Measurements from ENCODE around the gene OR10A2. TPM values are rescaled to one million over a fixed set of nuclear protein-coding genes. Genes with fewer than 3 reads are reported as not detected.

OR10A2 gene
- total RNA-seq, 1 experiment from 2014 or later, result not detected

DNA sequence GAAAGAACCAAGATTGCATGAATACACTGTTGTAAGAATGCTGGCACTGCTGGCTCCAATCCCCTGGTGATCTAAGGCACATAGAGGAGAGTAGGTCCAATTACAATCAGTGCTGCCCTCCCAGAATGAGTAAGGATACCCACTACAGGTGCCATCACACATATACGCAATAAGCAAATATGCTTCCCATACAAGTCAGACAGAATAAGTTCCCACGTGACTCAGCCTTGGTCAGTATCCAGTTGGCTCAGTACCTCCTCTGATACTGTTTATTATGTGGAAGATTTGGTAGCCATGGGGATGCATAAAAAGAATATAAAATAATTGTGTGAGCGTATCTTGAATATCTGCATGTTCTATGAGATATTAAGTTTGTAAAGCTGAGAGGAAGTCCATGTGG lies 49.1 kb downstream of the OR10A2 start:
- TF ChIP-seq CBFB (CRISPR knock-in tag; IDR thresholded peaks at IDR 0.05; ENCODE audit: low read depth) (no peak), ZMAT4 (CRISPR knock-in tag; IDR thresholded peaks at IDR 0.05) (no peak), E2F4 (CRISPR knock-in tag; IDR thresholded peaks at IDR 0.05; ENCODE audit: borderline replicate concordance, low read depth) (no peak), ELF4 (CRISPR knock-in tag; IDR thresholded peaks at IDR 0.05; ENCODE audit: low read depth) (no peak), GRHL2 (CRISPR knock-in tag; IDR thresholded peaks at IDR 0.05; ENCODE audit: insufficient replicate concordance, severe bottlenecking) (no peak), ZNF671 (CRISPR knock-in tag; IDR thresholded peaks at IDR 0.05) (no peak), ETV6 (CRISPR knock-in tag; IDR thresholded peaks at IDR 0.05) (no peak), NFATC4 (CRISPR knock-in tag; IDR thresholded peaks at IDR 0.05) (no peak)
- TF ChIP-seq, protein P1, sequence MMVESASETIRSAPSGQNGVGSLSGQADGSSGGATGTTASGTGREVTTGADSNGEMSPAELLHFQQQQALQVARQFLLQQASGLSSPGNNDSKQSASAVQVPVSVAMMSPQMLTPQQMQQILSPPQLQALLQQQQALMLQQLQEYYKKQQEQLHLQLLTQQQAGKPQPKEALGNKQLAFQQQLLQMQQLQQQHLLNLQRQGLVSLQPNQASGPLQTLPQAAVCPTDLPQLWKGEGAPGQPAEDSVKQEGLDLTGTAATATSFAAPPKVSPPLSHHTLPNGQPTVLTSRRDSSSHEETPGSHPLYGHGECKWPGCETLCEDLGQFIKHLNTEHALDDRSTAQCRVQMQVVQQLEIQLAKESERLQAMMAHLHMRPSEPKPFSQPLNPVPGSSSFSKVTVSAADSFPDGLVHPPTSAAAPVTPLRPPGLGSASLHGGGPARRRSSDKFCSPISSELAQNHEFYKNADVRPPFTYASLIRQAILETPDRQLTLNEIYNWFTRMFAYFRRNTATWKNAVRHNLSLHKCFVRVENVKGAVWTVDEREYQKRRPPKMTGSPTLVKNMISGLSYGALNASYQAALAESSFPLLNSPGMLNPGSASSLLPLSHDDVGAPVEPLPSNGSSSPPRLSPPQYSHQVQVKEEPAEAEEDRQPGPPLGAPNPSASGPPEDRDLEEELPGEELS (CRISPR knock-in tag; IDR thresholded peaks at IDR 0.05), result no peak
- TF ChIP-seq, protein P2, sequence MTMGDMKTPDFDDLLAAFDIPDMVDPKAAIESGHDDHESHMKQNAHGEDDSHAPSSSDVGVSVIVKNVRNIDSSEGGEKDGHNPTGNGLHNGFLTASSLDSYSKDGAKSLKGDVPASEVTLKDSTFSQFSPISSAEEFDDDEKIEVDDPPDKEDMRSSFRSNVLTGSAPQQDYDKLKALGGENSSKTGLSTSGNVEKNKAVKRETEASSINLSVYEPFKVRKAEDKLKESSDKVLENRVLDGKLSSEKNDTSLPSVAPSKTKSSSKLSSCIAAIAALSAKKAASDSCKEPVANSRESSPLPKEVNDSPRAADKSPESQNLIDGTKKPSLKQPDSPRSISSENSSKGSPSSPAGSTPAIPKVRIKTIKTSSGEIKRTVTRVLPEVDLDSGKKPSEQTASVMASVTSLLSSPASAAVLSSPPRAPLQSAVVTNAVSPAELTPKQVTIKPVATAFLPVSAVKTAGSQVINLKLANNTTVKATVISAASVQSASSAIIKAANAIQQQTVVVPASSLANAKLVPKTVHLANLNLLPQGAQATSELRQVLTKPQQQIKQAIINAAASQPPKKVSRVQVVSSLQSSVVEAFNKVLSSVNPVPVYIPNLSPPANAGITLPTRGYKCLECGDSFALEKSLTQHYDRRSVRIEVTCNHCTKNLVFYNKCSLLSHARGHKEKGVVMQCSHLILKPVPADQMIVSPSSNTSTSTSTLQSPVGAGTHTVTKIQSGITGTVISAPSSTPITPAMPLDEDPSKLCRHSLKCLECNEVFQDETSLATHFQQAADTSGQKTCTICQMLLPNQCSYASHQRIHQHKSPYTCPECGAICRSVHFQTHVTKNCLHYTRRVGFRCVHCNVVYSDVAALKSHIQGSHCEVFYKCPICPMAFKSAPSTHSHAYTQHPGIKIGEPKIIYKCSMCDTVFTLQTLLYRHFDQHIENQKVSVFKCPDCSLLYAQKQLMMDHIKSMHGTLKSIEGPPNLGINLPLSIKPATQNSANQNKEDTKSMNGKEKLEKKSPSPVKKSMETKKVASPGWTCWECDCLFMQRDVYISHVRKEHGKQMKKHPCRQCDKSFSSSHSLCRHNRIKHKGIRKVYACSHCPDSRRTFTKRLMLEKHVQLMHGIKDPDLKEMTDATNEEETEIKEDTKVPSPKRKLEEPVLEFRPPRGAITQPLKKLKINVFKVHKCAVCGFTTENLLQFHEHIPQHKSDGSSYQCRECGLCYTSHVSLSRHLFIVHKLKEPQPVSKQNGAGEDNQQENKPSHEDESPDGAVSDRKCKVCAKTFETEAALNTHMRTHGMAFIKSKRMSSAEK (CRISPR knock-in tag; IDR thresholded peaks at IDR 0.05; ENCODE audit: borderline replicate concordance), result no peak
- TF ChIP-seq, protein P3, sequence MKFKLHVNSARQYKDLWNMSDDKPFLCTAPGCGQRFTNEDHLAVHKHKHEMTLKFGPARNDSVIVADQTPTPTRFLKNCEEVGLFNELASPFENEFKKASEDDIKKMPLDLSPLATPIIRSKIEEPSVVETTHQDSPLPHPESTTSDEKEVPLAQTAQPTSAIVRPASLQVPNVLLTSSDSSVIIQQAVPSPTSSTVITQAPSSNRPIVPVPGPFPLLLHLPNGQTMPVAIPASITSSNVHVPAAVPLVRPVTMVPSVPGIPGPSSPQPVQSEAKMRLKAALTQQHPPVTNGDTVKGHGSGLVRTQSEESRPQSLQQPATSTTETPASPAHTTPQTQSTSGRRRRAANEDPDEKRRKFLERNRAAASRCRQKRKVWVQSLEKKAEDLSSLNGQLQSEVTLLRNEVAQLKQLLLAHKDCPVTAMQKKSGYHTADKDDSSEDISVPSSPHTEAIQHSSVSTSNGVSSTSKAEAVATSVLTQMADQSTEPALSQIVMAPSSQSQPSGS (CRISPR knock-in tag; IDR thresholded peaks at IDR 0.05; ENCODE audit: borderline replicate concordance, low read depth), result no peak
- ChIA-PET CTCF (interaction anchor here (0.7 kb wide), 1 partner anchor 100 kb away, joined by 3 read pairs; no protein-coding TSS in a partner anchor), POLR2A (no interaction called here)
- Mint-ChIP-seq H3K9me3 (no peaks in the 10 kb centered on the region), H3K4me3 (no peak overlapping the region), H3K27me3 (ENCODE audit: low read depth) (no peaks in the 10 kb centered on the region), H3K27ac (no peak overlapping the region), H3K36me3 (no peaks in the 10 kb centered on the region), H3K4me1 (no peaks in the 10 kb centered on the region)
- no peak for DNase-seq (ENCODE audit: low spot score)
- ATAC-seq, result no peak

DNA sequence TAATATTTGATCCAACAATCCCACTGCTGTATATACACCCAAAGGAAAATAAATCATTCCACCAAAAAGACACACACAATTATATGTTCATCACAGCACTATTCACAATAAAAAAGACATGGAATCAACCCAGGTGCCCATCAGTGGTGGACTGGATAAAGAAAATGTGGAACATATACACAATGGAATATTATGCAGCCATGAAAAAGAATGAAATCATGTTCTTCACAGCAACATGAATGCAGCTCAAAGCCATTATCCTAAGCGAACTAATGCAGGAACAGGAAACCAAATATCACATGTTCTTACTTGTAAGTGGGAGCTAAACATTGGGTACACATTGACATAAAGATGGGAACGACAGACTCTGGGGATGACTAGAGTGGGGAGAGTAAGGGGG lies 56.8 kb downstream of the OR10A2 start:
- no peaks in the 10 kb centered on the region for H3K4me1 Mint-ChIP-seq
- TF ChIP-seq RELA (CRISPR knock-in tag; IDR thresholded peaks at IDR 0.05; ENCODE audit: borderline replicate concordance), result no peak
- TF ChIP-seq GTF2I (CRISPR knock-in tag; conservative IDR thresholded peaks at IDR 0.05), result 0 out of 2 replicates have a peak, but pooled peaks have one; percentile 28
- H3K36me3 Mint-ChIP-seq, result no peaks in the 10 kb centered on the region
- H3K27me3 Mint-ChIP-seq (ENCODE audit: low read depth), result no peaks in the 10 kb centered on the region; the same call in 1 of the 2 replicates
- no peak overlapping the region for H3K27ac Mint-ChIP-seq
- no peak for ATAC-seq
- no peak overlapping the region for H3K4me3 Mint-ChIP-seq
- no peak for DNase-seq (ENCODE audit: low spot score)
- peaks cover 8% of the 10 kb centered on the region for H3K9me3 Mint-ChIP-seq
- ChIA-PET POLR2A (no interaction called here), CTCF (no interaction called here)
